ENCODE data around the gene RIOX2.

GRCh38 chr3:98003306-98003969 lies 31.2 kb upstream of the RIOX2 start:
- TF ChIP-seq EZH2phosphoT487 (IDR thresholded peaks at IDR 0.05; ENCODE audit: borderline replicate concordance, low read depth, low read length), result no peak
- TF ChIP-seq, protein P1, sequence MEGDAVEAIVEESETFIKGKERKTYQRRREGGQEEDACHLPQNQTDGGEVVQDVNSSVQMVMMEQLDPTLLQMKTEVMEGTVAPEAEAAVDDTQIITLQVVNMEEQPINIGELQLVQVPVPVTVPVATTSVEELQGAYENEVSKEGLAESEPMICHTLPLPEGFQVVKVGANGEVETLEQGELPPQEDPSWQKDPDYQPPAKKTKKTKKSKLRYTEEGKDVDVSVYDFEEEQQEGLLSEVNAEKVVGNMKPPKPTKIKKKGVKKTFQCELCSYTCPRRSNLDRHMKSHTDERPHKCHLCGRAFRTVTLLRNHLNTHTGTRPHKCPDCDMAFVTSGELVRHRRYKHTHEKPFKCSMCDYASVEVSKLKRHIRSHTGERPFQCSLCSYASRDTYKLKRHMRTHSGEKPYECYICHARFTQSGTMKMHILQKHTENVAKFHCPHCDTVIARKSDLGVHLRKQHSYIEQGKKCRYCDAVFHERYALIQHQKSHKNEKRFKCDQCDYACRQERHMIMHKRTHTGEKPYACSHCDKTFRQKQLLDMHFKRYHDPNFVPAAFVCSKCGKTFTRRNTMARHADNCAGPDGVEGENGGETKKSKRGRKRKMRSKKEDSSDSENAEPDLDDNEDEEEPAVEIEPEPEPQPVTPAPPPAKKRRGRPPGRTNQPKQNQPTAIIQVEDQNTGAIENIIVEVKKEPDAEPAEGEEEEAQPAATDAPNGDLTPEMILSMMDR (conservative IDR thresholded peaks at IDR 0.05; ENCODE audit: low read length), result no peak

All from OCI-LY7 (cell line).